Pulmonary artery endothelial cell (primary cell): Measurements from ENCODE around the gene KDELR3. TPM values are rescaled to one million over a fixed set of nuclear protein-coding genes. Genes with fewer than 3 reads are reported as not detected.

Experiments
- DNase-seq: peaks from one replicate; pipeline ENCODE4 v3.0.0-alpha.2; 2011; ENCODE audit warnings: low read depth, low spot score
- total RNA-seq: library from RNA; depleted of rRNA; stranded (reverse); fragments of >200 nt; gene quantifications from 2 replicates; pipeline ENCODE4 v1.2.3, GENCODE V29; 2014

Gene KDELR3
- total RNA-seq, 1 donor from 2014 or later: 41.7 TPM

DNA sequence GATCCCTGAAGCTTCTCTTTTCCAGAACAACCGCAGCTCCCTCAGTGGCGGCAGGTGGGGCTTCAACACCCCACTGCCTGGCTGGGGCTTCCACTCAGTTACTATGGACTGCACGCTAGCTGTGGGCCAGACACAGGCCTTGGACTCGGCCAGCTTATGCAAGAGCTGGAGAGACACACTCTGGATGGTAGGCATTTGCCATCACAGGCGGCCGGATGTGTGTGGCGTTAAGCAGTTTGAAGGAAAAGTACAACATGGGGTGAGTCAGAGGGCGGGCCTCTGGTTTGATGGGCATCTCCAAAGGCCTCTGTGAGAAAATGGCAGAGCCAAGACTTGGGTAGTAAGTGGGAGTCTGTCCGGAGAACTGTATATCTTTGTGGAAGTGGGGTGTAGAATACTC is 30.5 kb upstream of the KDELR3 start:
- no peak for DNase-seq

DNA sequence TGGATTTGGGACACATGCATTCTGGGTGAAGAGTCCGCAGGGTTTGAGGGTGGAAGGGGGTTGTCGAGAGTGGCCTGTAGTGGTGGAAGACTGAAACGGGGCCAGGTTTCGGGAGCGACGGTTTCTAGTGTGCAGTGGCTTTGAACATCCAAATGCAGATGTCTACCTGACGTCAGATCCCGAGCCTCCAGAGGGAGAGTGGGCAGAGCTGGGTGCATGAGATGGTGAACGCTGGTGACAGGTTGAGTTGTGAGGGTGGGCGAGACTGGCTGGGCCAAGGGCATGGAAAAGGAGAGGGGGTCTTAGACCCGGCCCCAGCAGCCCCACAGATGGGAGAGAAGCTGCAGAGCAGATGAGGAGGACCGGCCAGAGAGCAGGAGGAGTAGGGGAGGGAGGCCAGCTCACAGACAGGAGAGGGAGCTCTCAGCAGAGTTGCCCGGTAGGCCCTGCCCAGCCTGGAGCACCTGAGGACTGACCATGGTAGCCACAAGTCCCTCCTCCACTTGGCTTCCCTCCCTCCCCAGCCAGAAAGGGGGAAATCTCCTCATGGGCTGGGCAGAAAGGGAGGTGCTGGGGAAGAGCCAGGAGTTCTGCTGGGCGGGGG is 27.0 kb upstream of the KDELR3 start:
- no peak for DNase-seq

DNA sequence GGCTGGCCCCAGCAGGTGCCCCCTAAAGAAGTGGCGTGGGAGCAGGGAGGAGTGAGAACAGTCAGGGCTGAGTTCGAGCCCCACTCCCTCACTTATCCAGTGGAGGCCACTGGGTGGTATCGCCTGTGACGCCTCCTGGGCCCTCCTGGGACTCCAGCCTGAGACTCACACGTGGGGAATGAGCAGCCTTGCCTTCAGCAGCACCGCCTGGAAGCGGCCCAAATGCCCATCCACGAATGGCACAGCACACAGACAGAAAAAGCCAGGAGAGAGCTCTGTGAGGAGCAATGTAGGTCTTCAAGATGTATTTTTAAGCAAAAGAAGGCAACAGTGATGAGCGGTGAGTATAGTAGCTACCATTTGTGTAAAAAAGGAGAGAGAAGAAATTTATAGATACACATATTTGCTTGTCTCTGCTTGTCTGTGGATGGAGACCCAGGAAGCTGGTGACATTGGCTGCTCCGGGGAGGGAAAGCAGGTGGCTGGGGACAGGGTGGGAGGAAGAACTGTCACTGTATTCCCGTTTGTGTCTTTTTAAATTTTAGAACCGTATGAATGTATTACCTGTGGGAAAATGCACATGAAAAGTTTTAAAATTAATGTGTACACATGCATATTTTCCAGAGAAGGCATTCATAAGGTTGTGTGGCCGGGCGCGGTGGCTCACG is 26.1 kb upstream of the KDELR3 start:
- no peak for DNase-seq

DNA sequence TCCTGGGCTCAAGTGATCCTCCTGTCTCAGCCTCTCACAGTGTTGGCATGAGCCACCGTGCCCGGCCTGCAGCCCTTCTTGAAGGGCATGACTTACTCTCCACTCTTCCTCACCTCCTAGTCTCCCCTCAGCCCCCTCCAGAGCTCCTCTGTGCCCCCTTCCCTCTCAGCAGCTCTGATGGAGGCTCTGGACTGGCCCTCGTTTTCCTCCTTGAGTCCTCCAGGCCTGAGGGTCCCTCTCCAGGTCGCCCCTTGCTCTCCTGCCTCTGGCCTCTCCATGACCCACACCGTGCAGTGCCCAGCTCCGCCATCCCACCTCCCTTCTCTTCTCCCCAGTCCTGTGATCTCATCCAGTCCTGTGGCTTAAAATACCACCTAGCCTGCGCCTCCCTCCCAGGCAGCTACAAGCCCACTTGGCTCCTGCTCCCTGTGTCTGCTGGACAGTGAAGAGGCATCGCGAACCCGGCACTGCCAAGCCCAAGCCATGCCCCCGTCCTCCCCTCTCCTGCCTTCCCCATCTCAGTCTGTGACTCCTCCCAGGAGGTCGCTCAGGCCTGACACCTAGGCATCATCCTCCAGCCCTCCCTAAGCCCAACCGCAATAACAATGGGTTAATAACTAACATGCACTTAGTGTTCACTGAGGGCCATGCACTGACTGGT is 24.8 kb upstream of the KDELR3 start:
- DNase-seq: no peak

DNA sequence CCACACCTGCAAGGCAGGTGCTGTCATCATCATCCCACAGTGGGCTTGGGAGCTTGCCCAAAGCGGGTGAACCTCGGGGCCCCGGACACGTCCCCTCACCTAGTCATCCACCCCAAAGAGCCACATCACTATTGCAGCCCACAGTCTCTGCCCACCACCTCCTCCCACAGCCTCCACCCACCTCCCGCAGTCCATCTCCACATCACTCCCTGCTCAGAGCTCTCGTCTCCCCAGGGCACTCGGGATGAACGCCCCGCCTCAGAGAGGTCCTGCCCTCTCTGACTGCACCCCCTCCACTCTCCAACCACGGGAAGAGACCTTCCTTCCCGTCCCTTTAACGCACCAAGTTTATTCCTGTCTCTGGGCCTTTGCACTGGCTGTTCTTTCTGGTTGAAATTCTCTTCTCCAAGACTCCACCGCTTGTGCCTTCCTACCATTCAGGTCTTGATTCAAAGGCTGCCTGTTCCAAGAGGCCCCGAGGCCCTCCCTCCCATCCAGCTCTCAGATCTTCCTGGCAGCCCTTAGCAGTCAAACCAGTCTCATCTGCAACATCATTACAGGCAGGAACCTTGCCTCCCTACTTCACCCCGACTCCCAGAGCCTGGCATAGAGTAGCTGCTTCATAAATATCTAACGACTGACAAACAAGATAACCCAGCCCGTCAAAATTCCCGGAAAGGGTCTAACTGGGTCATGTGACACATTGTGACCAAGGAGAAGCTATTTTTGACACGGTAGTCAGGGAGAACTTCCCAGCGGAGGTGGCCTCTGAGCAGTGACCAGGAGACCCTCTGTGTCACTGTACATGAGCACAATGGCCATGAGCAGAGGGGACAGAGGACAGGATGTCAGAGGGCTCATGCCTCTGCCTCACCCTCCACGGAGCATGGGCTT is 24.0 kb upstream of the KDELR3 start:
- DNase-seq: no peak

DNA sequence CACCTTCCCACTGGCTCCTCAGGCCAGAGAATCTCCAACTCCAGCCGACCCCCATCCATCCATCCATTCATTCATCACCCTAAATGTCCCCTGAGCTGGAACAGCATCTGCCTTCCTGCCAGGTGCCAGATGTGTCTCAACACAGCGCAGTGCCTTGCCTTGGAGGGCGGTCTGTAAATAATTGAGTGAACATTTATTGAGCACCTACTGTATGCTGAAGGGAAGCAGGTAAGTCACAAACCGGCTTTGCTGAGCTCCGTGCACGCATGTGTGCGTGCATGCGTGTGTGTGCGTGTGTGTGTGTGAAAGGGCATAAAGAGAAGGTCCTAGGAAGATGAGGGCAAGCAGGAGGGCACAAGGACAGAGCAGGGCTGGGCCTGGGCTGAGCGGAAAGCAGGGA is 23.1 kb upstream of the KDELR3 start:
- DNase-seq: no peak

DNA sequence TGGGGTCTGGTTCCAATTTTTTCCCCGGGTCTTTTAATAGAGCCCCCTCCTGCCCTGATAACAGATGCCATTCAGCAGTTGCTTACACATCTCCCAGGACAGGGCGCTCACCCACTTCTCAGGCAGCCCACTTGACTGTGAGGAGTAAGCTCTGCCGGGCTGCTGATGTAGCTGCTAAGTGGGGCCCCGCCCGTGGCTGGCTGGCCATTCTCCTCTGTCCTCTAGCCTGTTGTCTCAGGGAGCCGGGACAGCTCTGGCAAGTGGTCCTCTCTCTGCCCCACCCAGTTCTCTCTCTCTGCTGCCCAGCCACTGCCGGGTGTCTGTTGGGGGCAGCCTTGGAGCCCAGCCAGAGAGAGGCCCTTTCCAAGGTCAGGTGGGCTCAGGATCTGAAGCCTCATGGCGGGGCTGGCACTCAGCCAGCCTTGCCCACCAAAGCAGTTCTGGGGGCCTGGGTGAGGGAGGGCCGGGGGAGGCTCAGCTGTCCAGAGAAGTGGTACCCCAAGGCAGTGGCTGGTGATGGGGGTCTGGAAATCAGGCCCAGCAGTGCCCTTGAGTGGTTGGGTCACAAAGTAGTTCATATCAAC is 21.8 kb upstream of the KDELR3 start:
- no peak for DNase-seq

DNA sequence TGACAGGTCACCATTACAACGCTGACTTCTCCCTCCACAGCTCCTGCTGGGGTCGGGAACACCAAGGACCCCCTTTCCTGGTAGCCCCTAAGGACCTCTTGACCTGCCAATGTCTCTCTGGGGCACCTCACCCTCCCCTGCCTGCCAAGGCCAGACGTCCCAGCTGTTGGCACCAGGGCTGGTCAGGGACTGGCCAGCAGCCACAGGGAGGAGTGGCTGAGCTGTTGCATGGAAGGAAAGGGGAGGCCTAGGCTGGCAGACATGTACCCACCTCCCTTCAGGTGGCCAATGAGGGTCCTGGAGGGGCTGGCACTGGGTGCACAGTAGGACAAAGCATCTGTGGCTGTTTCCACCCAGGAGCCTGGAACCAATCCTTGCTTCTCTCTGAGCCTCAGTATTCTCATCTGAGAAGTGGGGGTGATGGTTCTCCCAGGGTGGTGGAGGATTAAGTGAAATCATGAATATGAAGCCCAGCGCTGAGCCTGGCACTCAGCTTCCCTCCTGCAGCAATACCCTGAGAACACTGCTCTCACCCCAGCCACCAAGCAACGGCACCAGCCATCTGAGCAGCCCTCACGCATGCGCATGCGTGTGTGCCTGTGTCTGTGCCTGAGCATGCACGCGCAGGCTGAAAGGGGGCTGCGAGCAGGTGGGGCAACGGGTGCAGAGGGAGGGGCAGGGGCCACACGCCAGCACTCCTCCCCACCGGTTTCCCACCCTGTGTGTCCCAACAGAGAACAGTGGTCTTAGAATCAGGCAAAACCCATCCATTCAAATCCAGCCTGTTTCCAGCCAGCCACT is 18.8 kb upstream of the KDELR3 start:
- DNase-seq: no peak

DNA sequence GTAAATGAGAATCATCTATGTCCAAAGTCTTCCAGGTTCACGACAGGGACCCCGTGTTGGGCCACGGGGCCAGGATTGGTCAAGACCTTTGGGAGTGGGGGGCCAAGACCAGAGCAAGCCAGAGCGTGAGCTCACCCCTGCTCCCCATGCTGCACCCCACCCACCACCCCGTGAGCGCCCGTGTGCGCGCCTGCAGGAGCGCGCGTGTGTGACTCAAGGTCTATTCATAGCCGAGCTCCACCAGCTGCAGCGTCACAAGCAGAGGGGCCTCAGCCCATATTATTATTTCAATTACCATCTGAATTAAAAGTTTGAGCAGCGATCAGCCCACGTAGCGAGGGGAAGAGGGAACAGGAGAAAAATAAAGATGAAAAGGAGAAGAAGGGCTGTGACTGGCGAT is 18.1 kb upstream of the KDELR3 start:
- DNase-seq: no peak

DNA sequence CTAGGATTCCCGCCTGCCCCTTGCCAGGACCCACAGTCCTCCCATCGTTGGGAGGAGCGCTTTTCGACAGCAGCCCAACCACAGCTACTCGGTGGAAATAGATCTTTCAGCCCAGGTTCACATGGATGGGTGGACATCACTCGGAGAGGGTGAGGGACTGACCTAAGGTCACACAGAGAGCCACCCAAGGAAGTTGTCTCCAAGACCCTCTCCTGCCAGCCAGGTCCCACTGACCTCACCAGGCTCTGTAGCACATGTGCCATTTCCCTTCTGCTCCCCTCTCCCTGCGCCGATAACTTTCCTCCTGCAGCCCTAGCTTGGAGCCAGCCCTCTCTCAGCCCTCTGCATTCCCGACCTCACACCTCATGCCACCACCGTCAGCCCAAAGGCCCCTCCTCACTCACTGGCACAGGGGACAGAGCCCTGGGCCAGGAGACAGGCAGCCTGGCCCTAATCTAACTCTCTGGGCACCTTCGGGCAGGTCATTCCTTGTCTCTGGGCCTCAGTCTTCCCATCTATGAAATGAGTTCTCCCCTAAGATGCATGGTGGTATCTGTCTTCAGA is 17.6 kb upstream of the KDELR3 start:
- DNase-seq: no peak

DNA sequence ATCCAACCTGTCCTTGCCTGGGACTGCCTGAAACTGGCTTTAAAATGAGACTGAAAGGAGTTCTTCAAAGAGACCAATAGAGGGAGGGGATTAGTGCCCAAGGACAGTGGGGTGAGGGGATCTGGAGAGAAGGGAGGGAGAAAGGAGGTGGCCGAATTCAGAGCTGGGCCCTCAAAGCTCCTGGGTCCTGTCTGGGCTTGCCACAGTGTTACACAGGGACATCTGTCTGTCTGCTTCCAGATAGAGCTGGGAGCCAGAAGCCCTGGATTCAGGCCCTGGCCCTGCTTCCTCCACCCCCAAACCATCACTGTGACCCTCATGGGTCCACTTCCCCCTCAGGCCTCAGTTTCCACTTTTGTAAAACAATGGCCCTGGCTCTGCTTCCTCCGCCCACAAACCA is 16.5 kb upstream of the KDELR3 start:
- no peak for DNase-seq

DNA sequence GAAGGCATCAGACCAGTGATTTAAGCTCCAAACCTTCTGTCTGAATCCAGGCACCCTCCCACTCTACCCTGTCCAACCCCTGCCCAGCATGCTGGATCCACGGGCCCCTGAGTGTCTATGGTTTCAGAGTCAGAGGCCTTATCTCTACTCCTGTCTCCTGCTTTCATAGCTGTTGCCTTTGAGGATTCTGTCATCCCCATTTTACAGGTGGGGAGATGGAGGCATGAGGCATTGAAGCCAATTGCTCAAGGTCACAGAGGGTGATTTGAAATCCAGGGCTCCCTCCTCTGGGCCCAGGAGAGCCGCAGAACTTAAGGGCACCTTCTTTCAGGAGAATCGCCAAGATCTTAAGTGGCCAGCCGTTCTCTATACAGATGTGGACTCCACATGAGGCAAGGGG is 16.0 kb upstream of the KDELR3 start:
- DNase-seq: no peak

DNA sequence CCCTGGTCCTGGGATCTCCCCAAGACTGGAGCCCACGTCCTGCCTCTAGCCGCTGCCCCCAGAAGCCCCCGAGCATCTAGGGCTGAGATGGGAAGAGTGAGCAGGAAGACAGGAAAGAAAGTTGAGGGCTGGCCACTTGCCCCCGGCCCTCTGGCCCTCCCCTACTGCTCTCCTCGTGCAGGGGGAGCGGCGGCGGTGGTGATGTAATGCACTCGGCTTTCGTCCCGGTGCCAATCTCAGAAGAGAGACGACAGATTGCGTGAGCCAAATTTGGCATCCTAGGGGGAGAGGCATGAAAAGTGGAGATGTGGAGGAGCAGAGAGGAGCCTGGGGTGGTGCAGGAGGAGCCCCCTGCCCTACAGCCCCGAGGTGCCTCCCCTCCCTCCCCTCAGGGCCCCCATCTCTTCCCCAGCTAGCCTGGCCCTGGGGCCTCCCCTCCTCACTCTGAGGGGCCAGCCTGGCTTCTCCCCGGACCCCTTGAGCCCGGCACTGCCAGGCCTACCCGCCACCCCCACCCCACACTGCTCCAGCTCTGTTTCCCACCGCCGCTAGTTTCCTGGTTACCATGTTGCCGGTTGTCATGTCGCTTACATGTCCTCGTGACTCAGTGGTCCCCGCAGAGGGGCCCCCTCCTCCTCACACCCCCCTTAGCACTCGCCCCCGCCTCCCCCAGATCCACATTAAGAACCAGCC is 15.4 kb upstream of the KDELR3 start:
- DNase-seq: no peak

DNA sequence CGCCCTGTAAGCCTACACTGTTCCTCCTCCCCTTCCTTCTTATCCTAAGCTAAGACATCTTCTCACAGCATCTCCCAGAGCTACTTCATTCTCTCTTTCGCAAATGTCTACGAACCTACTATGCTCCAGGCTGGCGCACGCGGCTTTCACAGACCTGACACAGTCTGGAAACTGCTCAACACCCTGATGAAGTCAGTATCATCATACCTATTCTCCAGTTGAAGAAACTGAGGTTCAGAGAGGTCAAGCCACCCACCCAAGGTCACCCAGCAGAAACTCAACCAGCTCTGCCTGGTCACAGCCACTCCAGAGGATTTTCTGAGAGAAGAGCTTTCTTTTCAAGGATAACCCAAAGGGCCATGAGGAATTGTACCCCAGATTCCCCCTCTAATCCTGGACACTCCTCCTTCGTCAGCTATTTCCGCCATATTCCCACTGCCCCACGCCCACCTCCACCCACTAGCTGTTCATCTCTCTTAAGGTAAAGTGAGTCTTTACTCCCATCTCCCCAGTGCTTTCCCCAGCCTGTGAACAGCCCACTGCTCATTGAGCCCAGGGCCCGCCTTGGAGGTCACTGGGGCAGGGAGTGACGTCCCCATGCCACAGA is 14.7 kb upstream of the KDELR3 start:
- DNase-seq: no peak

DNA sequence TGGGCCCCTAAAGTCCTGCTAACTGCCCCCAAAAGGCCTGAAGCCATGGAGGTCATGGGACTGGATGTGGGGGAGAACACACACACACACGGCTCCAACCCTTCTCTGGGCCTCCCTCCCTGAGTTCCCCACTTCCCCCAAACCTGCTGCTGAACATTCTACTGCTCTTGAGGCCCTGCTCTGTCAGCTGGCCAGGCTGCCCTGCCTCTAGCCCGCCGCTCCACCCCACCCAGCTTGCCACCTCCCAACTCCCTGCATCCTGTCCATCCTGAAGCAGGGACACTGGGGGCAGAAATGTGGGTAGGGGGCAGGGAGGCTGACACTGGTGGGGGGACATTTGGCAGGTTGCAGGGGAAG is 13.9 kb upstream of the KDELR3 start:
- no peak for DNase-seq

DNA sequence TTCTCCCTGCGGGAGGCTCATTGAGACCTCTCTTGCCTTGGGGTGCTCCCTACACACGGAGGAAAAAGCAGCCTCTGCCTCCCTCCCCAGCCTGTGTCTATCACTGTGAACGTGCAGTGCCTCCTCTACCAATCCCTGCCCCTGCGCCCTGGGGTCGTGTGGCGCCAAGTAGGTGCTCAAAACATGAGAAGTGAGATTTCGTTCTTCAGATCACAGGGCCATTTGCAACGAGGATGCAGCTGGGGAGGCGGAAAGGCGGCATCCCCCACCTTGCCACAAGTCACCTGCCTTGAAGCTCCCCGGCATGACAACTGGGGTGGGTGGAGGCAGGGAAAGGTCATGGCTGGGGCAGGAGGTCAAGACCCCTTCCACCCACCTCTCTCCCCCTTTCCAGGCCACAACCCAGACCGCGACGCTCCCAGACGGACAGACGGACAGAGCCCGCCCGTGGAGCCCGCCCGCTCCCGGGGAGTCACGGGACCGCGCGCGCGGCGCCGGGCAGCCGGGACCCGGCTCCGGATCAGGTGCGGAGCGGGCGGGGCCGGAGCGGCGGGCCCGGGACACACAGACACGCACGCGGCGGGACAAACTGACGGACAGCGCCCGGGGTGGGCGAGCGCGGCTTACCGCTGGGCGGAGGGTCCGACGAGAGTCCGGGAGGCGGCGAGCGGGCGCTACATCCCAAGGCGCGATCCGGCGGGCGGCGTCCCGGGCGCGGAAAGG is 13.4 kb upstream of the KDELR3 start:
- no peak for DNase-seq

DNA sequence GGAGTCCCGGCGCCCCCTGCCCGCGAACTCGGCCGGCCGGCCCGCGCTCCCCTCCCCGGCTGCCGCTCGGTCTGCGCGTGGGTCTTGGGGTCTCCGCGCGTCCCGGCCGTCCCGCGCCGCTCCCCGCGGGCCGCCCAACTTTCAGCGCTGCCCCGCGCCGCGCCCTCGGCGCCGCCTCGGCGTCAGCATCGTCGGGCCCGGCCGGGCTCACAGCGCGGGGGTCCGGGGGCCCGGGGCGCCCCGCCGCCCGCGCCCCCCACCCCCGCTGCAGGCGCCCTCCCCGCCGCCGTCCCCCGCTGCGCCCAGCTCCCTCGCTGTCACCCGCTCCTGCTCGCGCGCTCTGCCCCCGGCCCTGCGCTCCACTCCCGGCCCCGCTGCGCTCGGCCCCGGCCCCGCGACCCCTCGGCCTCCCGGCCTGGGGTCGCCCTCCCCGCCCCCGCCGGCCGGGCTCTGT is 12.8 kb upstream of the KDELR3 start, which contains the start of gene KCNJ4:
Gene KCNJ4, minus strand, starts transcription at position 124 of the 454 bp plus-strand sequence. CDS start 27,067 bp downstream, outside the sequence.
- no peak for DNase-seq

DNA sequence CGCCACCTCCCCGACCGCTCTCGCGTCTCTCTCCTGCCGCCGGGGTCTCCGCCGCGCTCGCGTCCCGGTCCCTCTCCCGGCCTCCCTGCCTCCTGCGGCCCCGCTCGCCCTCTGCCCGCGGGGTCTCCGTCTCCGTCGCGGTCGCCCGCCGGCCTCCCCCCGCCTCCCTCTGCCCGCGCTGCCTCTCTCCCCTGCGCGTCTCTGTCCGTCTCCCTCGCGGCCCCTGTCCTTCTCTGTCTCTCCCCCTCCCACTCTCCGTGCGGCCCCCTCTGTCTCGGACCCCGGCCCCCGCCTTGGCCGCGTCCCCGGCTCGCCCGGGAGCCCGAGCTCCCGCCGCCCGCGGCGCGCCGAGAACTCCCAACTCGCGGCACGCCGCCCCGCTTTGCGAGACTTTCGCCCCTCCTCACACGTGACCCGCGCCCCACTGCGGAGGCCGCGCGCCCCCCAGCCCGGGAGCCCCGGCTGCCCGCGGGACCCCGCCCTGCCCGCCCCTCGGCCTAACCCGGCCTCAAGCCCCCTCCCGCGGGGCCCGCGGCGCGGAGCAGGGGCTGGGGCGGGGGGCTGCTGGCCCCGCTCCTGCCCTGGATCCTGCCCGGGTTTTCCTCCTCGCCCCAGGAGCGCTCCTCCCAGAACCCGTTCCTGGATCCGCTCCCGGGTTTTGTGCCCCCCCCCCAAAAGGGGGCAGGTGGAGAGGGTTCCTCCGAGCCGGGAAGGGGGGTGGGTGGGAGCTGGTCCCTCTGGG is 12.2 kb upstream of the KDELR3 start:
- DNase-seq: no peak
